ENCODE results near the gene SPATA32.

SPATA32 gene

DNA sequence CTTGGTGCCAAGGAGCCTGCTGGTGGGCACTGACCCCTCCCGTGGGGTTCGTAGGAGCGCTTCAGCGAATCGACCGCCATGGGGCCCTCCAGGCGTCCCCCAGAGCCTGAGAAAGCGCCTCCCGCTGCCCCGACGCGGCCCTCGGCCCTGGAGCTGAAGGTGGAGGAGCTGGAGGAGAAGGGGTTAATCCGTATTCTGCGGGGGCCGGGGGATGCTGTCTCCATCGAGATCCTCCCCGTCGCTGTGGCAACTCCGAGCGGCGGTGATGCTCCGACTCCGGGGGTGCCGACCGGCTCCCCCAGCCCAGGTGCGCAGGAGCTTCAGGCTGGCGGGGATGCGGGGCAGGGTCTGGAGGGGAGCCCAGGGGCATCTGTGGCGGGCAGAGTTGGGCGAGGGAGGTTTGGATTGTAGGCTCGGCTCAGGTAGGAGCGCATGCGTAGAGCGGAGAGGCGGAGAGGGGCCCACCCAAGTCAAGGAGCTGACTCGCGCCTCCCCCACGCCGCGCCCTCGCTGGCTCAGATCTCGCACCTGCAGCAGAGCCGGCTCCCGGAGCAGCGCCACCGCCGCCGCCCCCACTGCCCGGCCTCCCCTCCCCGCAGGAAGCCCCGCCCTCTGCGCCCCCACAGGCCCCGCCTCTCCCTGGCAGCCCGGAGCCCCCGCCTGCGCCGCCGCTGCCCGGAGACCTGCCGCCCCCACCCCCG, 20.4 kb downstream of the SPATA32 start:
- DNase-seq (ENCODE audit: low read depth) = no peak
- H3K4me3 ChIP-seq (ENCODE audit: control insufficient read depth, low read depth, low read length) = no peak overlapping the region

DNA sequence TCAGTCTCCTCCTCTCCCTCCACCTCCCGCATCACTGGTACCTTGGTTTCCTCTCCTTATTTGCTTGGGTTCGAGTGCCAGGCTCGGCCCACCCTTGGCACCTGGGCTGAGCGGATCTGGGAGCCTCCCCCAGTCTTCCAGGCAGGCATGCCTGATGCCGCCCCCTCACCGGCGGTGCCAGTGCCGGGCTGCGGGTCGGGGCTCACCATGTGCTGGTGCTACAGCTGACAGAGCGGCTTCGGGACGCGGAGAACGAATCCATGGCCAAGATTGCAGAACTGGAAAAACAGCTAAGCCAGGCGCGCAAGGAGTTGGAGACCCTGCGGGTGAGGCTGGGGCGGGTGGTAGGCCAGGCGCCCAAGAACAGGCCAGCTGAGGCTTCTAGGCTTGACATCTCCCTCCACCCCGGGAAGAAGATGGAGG, 21.0 kb downstream of the SPATA32 start:
- no peak for DNase-seq (ENCODE audit: low read depth)
- H3K4me3 ChIP-seq (ENCODE audit: control insufficient read depth, low read depth, low read length) = no peak overlapping the region
- TF ChIP-seq, protein P1, sequence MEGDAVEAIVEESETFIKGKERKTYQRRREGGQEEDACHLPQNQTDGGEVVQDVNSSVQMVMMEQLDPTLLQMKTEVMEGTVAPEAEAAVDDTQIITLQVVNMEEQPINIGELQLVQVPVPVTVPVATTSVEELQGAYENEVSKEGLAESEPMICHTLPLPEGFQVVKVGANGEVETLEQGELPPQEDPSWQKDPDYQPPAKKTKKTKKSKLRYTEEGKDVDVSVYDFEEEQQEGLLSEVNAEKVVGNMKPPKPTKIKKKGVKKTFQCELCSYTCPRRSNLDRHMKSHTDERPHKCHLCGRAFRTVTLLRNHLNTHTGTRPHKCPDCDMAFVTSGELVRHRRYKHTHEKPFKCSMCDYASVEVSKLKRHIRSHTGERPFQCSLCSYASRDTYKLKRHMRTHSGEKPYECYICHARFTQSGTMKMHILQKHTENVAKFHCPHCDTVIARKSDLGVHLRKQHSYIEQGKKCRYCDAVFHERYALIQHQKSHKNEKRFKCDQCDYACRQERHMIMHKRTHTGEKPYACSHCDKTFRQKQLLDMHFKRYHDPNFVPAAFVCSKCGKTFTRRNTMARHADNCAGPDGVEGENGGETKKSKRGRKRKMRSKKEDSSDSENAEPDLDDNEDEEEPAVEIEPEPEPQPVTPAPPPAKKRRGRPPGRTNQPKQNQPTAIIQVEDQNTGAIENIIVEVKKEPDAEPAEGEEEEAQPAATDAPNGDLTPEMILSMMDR (conservative IDR thresholded peaks at IDR 0.05; ENCODE audit: control insufficient read depth, insufficient read depth, low read depth, low read length) = no peak

More for the DNA sequence above, 20.4 kb downstream of the SPATA32 start:
- TF ChIP-seq, protein P1 (conservative IDR thresholded peaks at IDR 0.05; ENCODE audit: control insufficient read depth, insufficient read depth, low read depth, low read length) = no peak

DNA sequence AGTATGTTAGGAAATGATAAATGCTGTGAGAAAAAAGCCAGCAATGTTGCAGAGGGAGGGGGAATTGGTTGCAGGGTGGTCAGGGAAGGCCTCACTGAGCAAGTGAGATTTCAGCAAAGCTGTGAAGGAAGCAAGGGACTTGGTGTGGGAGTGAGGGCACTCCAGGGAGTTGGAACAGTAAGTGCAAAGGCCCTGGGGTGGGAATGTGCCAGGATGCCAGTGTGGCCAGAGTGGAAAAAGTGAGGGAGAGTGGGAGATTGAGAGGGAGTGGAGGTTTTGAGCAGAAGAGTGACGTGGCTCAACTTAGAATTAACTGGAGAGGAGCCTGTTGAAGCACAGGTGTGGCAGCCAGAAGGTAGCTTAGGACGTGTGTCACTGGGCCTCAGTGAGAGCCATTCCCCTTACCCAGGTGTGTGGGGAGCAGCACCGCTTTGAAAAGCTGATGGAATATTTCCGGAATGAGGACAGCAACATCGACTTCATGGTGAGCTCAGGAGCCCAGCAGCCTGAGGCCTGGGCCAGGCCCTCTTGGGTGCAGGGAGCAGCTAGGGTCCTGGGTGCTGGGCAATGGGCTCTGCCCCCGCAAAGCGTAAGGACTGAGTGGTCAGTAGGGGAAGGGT, 23.6 kb downstream of the SPATA32 start:
- H3K4me3 ChIP-seq (ENCODE audit: control insufficient read depth, low read depth, low read length) = no peak overlapping the region
- DNase-seq (ENCODE audit: low read depth) = no peak
- TF ChIP-seq, protein P1 (conservative IDR thresholded peaks at IDR 0.05; ENCODE audit: control insufficient read depth, insufficient read depth, low read depth, low read length) = no peak

DNA sequence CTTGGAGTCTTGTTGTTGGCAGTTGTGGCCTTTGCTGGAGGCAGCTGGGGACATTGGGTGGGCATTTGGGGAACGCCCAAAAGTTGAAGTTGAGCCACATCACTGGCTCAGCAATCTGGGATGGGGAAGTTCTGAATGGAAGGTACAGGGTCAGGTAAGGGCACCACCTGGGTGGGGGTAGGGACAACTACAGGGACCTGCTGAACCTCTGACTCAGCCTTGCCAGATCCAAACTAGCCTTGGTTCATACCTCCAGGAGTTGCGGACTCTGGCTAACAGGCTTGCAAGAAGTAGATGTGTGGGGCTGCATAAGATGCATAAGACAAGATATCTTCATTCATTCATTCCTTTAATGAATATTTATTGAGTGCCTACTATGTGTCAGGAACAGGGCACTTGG, 24.2 kb downstream of the SPATA32 start:
- TF ChIP-seq, protein P1 (conservative IDR thresholded peaks at IDR 0.05; ENCODE audit: control insufficient read depth, insufficient read depth, low read depth, low read length) = no peak
- no peak for DNase-seq (ENCODE audit: low read depth)
- H3K4me3 ChIP-seq (ENCODE audit: control insufficient read depth, low read depth, low read length) = no peak overlapping the region

DNA sequence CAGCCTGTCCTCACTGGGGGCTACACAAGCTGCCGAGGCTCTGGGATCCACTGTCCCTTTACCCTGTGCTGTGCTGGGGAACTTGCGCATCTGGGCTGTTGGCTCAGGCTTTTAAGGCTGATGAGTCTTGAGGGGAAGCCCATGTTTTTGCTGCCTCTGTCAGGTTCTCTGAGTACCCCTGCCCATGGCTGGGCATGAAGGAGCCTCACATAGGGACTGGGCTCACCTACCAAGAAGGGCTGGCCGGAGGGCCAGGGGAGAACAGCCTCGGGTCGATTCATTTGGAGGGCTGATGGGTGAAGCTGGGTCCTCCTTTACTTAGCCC, 25.6 kb downstream of the SPATA32 start:
- no peak overlapping the region for H3K4me3 ChIP-seq (ENCODE audit: control insufficient read depth, low read depth, low read length)
- TF ChIP-seq, protein P1 (conservative IDR thresholded peaks at IDR 0.05; ENCODE audit: control insufficient read depth, insufficient read depth, low read depth, low read length) = no peak

DNA sequence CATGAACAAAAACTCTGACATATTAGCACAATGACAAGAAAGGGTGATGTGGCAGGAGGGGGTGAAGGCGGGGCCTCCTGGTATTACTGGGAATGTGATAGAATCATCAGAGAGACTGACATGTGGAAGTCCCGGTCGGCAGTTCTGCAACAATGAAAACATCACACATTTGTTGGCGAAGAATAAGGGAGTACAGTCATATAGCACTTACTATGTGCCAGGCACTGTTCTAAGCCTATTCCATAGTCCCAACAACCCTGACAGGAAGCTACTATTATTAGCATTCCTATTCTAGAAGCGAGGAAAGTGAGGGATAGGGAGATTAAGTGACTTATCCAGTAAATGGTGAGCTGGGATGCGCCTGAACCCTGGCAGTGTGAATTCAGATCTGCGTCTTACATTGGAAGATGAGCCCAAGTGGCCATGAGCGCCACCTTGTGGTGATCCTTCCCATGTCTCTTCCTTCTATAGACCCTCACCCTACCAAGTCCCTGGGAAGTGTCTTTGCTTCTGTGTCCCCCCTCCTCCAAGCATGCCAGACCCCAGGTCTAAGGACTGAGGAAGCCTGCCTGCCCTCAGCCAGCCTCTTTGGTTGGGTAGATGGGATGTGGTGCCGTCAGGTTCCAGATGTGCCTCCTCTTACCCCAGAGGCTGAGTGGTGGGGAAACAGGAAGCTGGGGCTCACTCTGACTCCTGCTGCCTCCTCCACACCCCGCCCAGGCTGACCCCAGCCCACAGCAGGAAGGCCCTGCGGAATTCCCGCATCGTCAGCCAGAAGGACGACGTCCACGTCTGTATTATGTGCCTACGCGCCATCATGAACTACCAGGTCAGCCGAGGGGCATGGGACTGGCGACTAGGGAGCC, 26.2 kb downstream of the SPATA32 start:
- peak; percentile 82 for DNase-seq (ENCODE audit: low read depth)
- no peak overlapping the region for H3K4me3 ChIP-seq (ENCODE audit: control insufficient read depth, low read depth, low read length)
- TF ChIP-seq, protein P1 (conservative IDR thresholded peaks at IDR 0.05; ENCODE audit: control insufficient read depth, insufficient read depth, low read depth, low read length) = peak; percentile 81

More for the DNA sequence above, 25.6 kb downstream of the SPATA32 start:
- DNase-seq (ENCODE audit: low read depth) = no peak

All from fibroblast of mammary gland (primary cell).